HG03439 (cell line): ENCODE results near the gene CNPY1.

Source experiments
- ATAC-seq: cut with Tn5 transposase; IDR thresholded peaks from one replicate; pipeline ENCODE4 v1.9.1; 2021; ENCODE audit warnings: mild to moderate bottlenecking, moderate library complexity; ENCODE audit not compliant: unreplicated experiment

Gene CNPY1

GRCh38 chr7:155457544-155458110 lies 88.7 kb downstream of the CNPY1 start:
- ATAC-seq = no peak

DNA sequence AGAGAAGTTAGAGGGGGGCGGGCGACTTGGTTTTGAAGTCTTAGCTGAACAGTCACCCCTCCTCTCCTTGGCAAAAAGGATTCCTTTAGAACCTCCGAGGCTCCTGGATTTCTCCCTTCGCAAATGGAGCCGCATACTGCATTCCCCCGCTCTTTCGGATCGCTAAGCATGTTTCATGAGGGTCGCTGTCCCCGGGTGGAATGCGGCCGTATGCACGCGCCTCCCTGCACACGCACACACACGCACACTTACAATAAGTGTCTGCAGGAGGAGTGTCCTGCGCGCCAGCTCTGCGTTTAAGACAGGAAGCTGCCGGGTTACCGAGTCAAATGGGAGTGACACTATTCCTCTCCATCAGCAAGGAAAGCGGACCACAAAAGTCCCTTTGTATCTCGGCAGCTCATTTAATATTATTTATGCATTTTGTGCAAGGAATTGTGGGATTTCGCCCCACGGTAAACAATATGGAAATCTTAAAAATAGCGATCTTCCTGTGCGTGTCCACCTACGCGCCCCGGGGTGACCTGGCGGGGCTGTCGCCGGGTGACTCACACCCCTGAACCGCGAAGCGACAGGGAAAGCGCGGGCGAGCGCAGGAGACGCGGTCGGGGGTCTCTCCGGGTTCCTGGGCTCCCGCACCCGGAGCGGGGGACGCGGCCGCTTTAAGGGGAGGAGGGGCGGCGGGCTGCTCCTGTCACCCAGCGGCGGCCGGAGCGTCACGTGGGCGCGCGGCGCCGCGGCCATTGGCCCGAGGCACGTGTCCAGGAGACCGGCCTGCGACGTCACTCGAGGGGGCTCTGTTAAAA lies 89.4 kb downstream of the CNPY1 start:
- no peak for ATAC-seq

DNA sequence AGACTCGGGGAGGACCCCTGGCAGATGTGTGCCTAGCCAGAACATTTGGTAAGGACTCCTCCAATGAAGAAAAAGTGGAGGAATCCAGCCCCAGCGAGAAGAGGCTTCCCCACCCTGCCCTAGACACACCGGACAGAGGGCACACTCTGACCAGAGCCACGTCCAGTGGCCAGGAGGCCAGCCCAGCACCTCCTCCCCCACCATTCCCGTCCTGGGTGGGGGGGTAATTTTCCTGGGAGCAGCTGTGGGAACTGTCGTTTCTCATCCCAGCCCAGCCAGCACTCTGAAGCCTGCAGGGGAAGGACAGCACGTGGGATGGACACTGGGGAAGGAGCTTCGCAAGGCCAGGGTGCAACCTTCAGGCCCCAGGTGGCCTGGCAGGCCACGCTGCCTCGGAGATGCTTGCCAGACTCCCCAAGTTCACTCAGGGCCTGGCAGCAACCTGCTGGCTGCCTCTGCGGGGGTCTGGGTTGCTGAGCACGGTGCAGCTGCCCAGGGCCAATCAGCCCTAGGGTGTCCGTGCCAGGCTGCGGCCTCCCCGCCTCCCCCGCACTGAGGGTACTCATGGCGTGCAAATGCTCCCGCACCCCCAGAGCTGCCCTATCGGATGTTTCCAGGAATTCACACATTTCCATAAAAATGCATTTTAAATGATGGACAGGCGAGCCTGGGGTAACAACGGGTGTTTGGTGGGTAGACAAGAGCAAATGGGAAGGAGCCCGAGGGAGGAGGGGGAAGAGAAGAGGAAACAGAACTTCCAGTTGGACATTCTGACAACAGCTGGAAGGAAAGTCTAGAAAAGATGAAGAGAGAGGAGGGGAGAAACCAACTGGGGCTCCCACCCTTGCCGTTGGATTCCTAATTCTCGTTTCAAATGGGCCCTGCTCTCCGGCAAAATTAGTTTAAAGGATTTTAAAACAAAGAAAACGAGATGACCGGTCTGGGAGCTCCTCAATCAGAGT lies 90.3 kb downstream of the CNPY1 start:
- no peak for ATAC-seq

GRCh38 chr7:155455132-155455693 lies 91.1 kb downstream of the CNPY1 start:
- ATAC-seq = no peak

- no peak for ATAC-seq
These were observed 91.9 kb downstream of the CNPY1 start for GRCh38 chr7:155454183-155455112.

GRCh38 chr7:155453296-155454182 lies 92.8 kb downstream of the CNPY1 start:
- ATAC-seq = no peak

DNA sequence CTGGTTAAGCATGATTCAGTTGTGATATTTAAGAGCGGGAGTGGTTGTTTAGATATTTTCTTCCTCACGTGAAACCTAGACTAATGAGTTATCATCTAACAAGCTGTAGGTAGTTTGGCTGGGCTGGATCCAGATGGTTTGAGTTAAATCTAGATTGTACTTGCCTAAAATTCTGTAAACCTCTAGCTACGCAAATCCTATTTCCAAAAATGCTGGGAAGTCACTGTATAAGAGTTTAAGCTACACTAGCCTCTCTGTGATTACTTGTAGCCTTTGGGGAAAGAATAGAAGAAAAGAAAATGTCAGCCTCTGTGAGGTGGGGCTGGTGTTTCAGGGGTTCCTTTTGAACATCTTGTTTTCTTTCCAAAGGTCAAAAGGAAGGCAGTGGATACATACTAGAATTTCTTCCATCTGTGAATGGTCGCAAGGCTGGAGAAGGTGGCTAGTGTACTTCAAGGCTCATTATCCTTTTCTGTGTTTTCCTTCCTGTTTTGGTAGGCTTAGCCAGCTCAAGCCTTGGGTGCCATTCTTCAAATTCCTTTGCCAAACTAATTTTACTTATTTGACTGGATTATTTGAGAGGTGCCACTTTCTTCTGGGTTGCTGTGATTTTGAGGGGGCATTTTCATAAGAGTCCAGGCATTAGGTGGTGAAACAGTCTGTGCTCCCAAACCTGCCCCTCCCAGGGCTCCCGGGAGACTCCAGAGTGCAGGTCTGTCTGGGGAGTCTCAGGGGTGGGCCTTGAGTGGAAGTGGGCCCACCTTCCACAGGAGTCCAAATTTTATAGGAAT lies 93.7 kb downstream of the CNPY1 start:
- ATAC-seq = no peak

- no peak for ATAC-seq
These were observed 94.5 kb downstream of the CNPY1 start for GRCh38 chr7:155451840-155452239.
